ENCODE data around the gene ZCRB1.

GRCh38 chr12:42356344-42356743, 30.4 kb upstream of the ZCRB1 start:
- no peak for TF ChIP-seq CTCF (IDR thresholded peaks at IDR 0.05)
- no peak for TF ChIP-seq POLR2A (IDR thresholded peaks at IDR 0.05)
- no peak for TF ChIP-seq EP300 (IDR thresholded peaks at IDR 0.05)

All from suprapubic skin (tissue), 3 donors.